Trophoblast cell (in vitro differentiated cells and primary cell): ENCODE measurements around the gene PSPC1.
"Not testable (repeated sequence)": the region's sequence is repeated elsewhere in the genome, so short reads cannot be mapped to it uniquely, and the experiment has no call there.

ENCODE experiments used
- DNase-seq, 2 donors: peaks; one replicate each; pipeline ENCODE4 v3.0.0-alpha.2; 2016
- H2AFZ ChIP-seq: 2 replicates; pipeline ENCODE4 v1.6.1; 2013; ENCODE audit warnings: low read length, moderate library complexity, mild to moderate bottlenecking; ENCODE audit not compliant: insufficient read depth, poor library complexity
- H2AK5ac ChIP-seq: 2 replicates; pipeline ENCODE4 v1.6.1; 2013; ENCODE audit warnings: mild to moderate bottlenecking, low read length
- H2BK120ac ChIP-seq: 2 replicates; pipeline ENCODE4 v1.6.1; 2013; ENCODE audit warnings: low read length, mild to moderate bottlenecking, moderate library complexity; ENCODE audit not compliant: insufficient read depth, poor library complexity
- H2BK12ac ChIP-seq: 2 replicates; pipeline ENCODE4 v1.6.1; 2013; ENCODE audit warnings: mild to moderate bottlenecking, low read length, moderate library complexity
- H2BK5ac ChIP-seq: 2 replicates; pipeline ENCODE4 v1.6.1; 2013; ENCODE audit warnings: low read length, low read depth, moderate library complexity, mild to moderate bottlenecking; ENCODE audit not compliant: poor library complexity
- H3K14ac ChIP-seq: 2 replicates; pipeline ENCODE4 v1.6.1; 2013; ENCODE audit warnings: mild to moderate bottlenecking, low read length
- H3K18ac ChIP-seq: 2 replicates; pipeline ENCODE4 v1.6.1; 2013; ENCODE audit warnings: mild to moderate bottlenecking, low read length
- H3K23ac ChIP-seq: 2 replicates; pipeline ENCODE4 v1.6.1; 2013; ENCODE audit warnings: low read length
- H3K27ac ChIP-seq: 2 replicates; pipeline ENCODE4 v1.5.1; 2013; ENCODE audit warnings: low read depth, mild to moderate bottlenecking, inconsistent platforms, low read length, moderate library complexity
- H3K27me3 ChIP-seq: 2 replicates; pipeline ENCODE4 v1.6.1; 2013; ENCODE audit warnings: inconsistent platforms, mild to moderate bottlenecking, low read length, moderate library complexity; ENCODE audit not compliant: insufficient read depth
- H3K36me3 ChIP-seq, 2 experiments: 1 replicate in 1 of 2; 2 replicates in 1 of 2; pipeline ENCODE4 v1.6.1; 2013; ENCODE audit warnings: low read length in 2 of 2, mild to moderate bottlenecking in 2 of 2, moderate library complexity in 1 of 2; ENCODE audit not compliant: insufficient read depth in 2 of 2, control insufficient read depth in 1 of 2
- H3K4ac ChIP-seq: 2 replicates; pipeline ENCODE4 v1.6.1; 2013; ENCODE audit warnings: low read depth, mild to moderate bottlenecking, low read length, moderate library complexity
- H3K4me1 ChIP-seq, 2 experiments: 1 replicate in 1 of 2; 2 replicates in 1 of 2; pipeline ENCODE4 v1.6.1; 2013; ENCODE audit warnings: low read length in 2 of 2, mild to moderate bottlenecking in 2 of 2, moderate library complexity in 1 of 2; ENCODE audit not compliant: insufficient read depth in 2 of 2, control insufficient read depth in 1 of 2
- H3K4me2 ChIP-seq: 2 replicates; pipeline ENCODE4 v1.6.1; 2013; ENCODE audit warnings: inconsistent platforms, mild to moderate bottlenecking, low read length, moderate library complexity
- H3K4me3 ChIP-seq: 2 replicates; pipeline ENCODE4 v1.5.1; 2013; ENCODE audit warnings: mild to moderate bottlenecking, low read depth, low read length, inconsistent platforms
- H3K79me1 ChIP-seq: one replicate; pipeline ENCODE4 v1.6.1; 2013; ENCODE audit warnings: low read length
- H3K79me2 ChIP-seq: 2 replicates; pipeline ENCODE4 v1.6.1; 2013; ENCODE audit warnings: low read length, mild to moderate bottlenecking; ENCODE audit not compliant: control insufficient read depth, insufficient read depth, poor library complexity
- H3K9ac ChIP-seq: 2 replicates; pipeline ENCODE4 v1.6.1; 2013; ENCODE audit warnings: mild to moderate bottlenecking, low read length
- H3K9me3 ChIP-seq: 2 replicates; pipeline ENCODE4 v1.6.1; 2013; ENCODE audit warnings: low read depth, mild to moderate bottlenecking, control low read depth, inconsistent platforms, low read length; ENCODE audit not compliant: insufficient read depth
- H4K12ac ChIP-seq: 2 replicates; pipeline ENCODE4 v1.6.1; 2013; ENCODE audit warnings: low read depth, mild to moderate bottlenecking, low read length, moderate library complexity
- H4K8ac ChIP-seq: 2 replicates; pipeline ENCODE4 v1.6.1; 2013; ENCODE audit warnings: low read depth, mild to moderate bottlenecking, low read length, moderate library complexity
- H4K91ac ChIP-seq: one replicate; pipeline ENCODE4 v1.6.1; 2013; ENCODE audit warnings: low read depth, mild to moderate bottlenecking, low read length, moderate library complexity
- WGBS: extraction: QIAGEN DNeasy Blood & Tissue Kit; methylation state at CpG from one replicate; pipeline ENCODE4 v1.1.7; 2013; ENCODE audit warnings: missing lambda C conversion rate; ENCODE audit not compliant: insufficient read length, insufficient coverage; ENCODE audit errors: extremely low coverage; 5-methylcytosine and 5-hydroxymethylcytosine counted together

Gene PSPC1

DNA sequence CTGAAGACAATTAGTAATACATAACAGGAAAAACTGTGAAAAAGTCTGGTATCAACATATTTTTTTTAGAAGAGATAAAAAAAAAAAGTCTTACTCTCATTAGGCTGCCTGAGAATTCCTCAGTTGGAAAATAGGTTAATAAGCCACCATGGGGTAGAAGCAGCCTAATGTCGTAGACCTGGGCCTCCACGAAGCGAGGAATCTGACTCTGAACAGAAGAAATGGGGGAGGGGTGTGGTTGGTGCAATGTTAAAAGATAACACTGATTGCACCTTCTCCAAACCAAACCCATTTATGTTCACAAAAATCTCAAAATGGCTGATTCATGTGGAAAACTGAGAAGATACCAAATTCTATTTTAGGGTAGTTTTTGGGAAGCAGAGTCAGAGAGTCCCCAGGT, 86.9 kb downstream of the PSPC1 start:
- no peak overlapping the region for H4K91ac ChIP-seq
- H2BK5ac ChIP-seq = no peak overlapping the region
- H2BK12ac ChIP-seq = no peak overlapping the region
- H3K4ac ChIP-seq = no peak overlapping the region
- H3K14ac ChIP-seq = no peak overlapping the region
- H3K9ac ChIP-seq = no peak overlapping the region
- no peak for DNase-seq
- no peak overlapping the region for H4K12ac ChIP-seq
- no peak overlapping the region for H3K4me3 ChIP-seq
- no peak overlapping the region for H3K18ac ChIP-seq
- WGBS = no CpG with 5 or more reads among the region's 3 CpGs
- no peaks in the 10 kb centered on the region for H3K79me1 ChIP-seq
- no peak overlapping the region for H2AK5ac ChIP-seq
- H3K23ac ChIP-seq = no peak overlapping the region
- H3K27ac ChIP-seq = no peak overlapping the region
- no peak overlapping the region for H2BK120ac ChIP-seq
- no peaks in the 10 kb centered on the region for H3K79me2 ChIP-seq
- peaks cover 4 to 5% of the 10 kb centered on the region in 2 experiments for H3K36me3 ChIP-seq
- peaks cover 0 to 2% of the 10 kb centered on the region in 2 experiments for H3K4me1 ChIP-seq
- no peak overlapping the region for H2AFZ ChIP-seq
- H3K9me3 ChIP-seq = no peaks in the 10 kb centered on the region
- no peak overlapping the region for H4K8ac ChIP-seq
- no peak overlapping the region for H3K4me2 ChIP-seq
- H3K27me3 ChIP-seq = no peaks in the 10 kb centered on the region

DNA sequence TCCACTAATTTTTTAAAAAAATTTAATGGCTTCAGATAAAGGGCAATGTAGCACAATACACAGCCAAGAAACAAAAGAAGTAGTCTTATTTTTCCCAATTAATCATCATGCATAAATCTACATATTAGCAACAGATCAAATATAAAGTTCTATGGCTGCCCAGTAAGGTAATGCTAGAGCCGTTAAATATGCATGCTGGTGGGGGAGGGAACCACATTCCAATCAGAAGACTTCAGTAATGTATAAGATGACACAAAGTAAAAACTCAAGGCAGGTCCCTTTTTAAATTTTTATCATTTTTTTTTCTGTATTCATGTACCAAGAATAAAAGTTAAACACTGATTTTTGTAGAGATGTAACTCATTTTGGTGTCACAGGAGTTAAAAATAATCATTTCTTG, 87.3 kb downstream of the PSPC1 start:
- peaks cover 0 to 2% of the 10 kb centered on the region in 2 experiments for H3K4me1 ChIP-seq
- H3K18ac ChIP-seq = no peak overlapping the region
- no peak overlapping the region for H3K27ac ChIP-seq
- no peaks in the 10 kb centered on the region for H3K27me3 ChIP-seq
- H3K36me3 ChIP-seq = peaks cover 4 to 5% of the 10 kb centered on the region in 2 experiments
- H2AFZ ChIP-seq = no peak overlapping the region
- H4K91ac ChIP-seq = no peak overlapping the region
- no peak overlapping the region for H3K9ac ChIP-seq
- H3K23ac ChIP-seq = no peak overlapping the region
- H3K4me2 ChIP-seq = no peak overlapping the region
- H2BK5ac ChIP-seq = no peak overlapping the region
- H3K79me1 ChIP-seq = no peaks in the 10 kb centered on the region
- no peak overlapping the region for H2BK12ac ChIP-seq
- H2AK5ac ChIP-seq = no peak overlapping the region
- no peak overlapping the region for H3K14ac ChIP-seq
- no peak overlapping the region for H4K8ac ChIP-seq
- no peak overlapping the region for H3K4ac ChIP-seq
- no peak overlapping the region for H4K12ac ChIP-seq
- no CpG with 5 or more reads among the region's 1 CpG for WGBS
- H3K79me2 ChIP-seq = no peaks in the 10 kb centered on the region
- DNase-seq = no peak
- no peaks in the 10 kb centered on the region for H3K9me3 ChIP-seq
- H2BK120ac ChIP-seq = no peak overlapping the region
- H3K4me3 ChIP-seq = no peak overlapping the region

DNA sequence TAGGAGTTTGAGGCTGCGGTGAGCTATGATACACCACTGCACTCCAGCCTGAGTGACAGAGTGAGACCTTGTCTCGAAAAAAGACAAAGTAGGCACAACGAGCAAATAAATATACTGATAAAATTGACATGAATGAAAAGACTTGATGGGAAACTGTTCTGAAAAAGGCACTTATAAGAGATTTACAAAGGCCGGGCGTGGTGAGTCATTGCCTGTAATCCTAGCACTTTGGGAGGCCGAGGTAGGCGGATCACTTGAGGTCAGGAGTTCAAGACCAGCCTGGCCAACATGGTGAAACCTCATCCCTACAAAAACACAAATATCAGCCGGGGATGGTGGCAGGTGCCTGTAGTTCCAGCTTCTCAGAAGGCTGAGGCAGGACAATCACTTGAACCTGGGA, 91.3 kb downstream of the PSPC1 start:
- H3K9ac ChIP-seq, H2BK120ac ChIP-seq, H3K23ac ChIP-seq, H3K4me2 ChIP-seq, H2BK5ac ChIP-seq, H3K4ac ChIP-seq, H2AFZ ChIP-seq, H2AK5ac ChIP-seq, H3K4me1 ChIP-seq, H3K79me1 ChIP-seq, H4K91ac ChIP-seq, H3K27me3 ChIP-seq, H3K79me2 ChIP-seq, H3K27ac ChIP-seq, H3K36me3 ChIP-seq, H3K14ac ChIP-seq, H4K8ac ChIP-seq, H4K12ac ChIP-seq, H2BK12ac ChIP-seq, H3K18ac ChIP-seq, H3K9me3 ChIP-seq, H3K4me3 ChIP-seq, DNase-seq: not testable (repeated sequence)
- WGBS = no CpG with 5 or more reads among the region's 8 CpGs

DNA sequence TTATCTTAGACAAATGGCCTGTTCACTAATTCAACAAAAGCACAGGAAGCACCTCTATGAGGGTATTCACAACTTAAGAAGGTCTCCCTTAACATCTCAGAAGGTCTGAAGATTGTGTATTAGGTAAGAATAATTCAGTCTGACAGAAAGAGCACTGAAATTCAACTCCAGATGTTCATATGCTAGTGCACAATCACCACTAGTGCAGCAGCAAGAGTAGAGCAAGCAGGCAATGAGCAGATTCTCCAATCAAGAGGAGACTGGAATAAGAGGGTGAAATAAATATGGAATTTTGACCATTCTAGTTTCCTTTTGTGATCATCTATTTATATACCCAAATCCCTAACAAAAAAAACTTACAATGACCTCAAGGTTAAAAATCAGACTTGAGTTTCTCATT, 97.3 kb downstream of the PSPC1 start:
- H3K14ac ChIP-seq = no peak overlapping the region
- no peak overlapping the region for H3K4me2 ChIP-seq
- no peaks in the 10 kb centered on the region for H3K4me1 ChIP-seq
- H2AK5ac ChIP-seq = no peak overlapping the region
- no peak overlapping the region for H4K8ac ChIP-seq
- no peak overlapping the region for H2BK12ac ChIP-seq
- no peaks in the 10 kb centered on the region for H3K79me2 ChIP-seq
- H3K4ac ChIP-seq = no peak overlapping the region
- H3K4me3 ChIP-seq = no peak overlapping the region
- H3K79me1 ChIP-seq = no peaks in the 10 kb centered on the region
- H2BK5ac ChIP-seq = no peak overlapping the region
- peaks cover 1 to 4% of the 10 kb centered on the region in 2 experiments for H3K36me3 ChIP-seq
- H3K27me3 ChIP-seq = no peaks in the 10 kb centered on the region
- no peak overlapping the region for H3K18ac ChIP-seq
- no peak overlapping the region for H3K27ac ChIP-seq
- no peak overlapping the region for H2BK120ac ChIP-seq
- no peak overlapping the region for H3K23ac ChIP-seq
- H4K12ac ChIP-seq = no peak overlapping the region
- H4K91ac ChIP-seq = no peak overlapping the region
- DNase-seq = no peak
- no peaks in the 10 kb centered on the region for H3K9me3 ChIP-seq
- no peak overlapping the region for H2AFZ ChIP-seq
- H3K9ac ChIP-seq = no peak overlapping the region
